Caco-2 (cell line): Measurements from ENCODE around the gene GPAM. TPM values are rescaled to one million over a fixed set of nuclear protein-coding genes. Genes with fewer than 3 reads are reported as not detected.
A peak's percentile ranks its signal among the peaks of the same experiment; 100 is the strongest.

Source experiments
- Bru-seq: library from RNA; stranded (reverse); fragments of 400-500 nt; gene quantifications from one replicate; lab custom pipeline; 2021; lab: Mats Ljungman, UMichigan
- BruChase-seq, 2 experiments: library from RNA; stranded (reverse); fragments of 400-500 nt; gene quantifications; one replicate each; lab custom pipeline; 2021; lab: Mats Ljungman, UMichigan
- BruUV-seq: library from RNA; stranded (reverse); fragments of 400-500 nt; replicated peaks from 2 replicates; lab custom pipeline; 2021; lab: Mats Ljungman, UMichigan
- CTCF ChIA-PET: fragments of 300-600 bp; sonication (Branson Sonifier 250); formaldehyde crosslinking; loops from one replicate; lab custom pipeline; 2022; ENCODE audit warnings: antibody characterized with exemption; lab: Charles Lee
- POLR2A ChIA-PET: fragments of 300-600 bp; sonication (Branson Sonifier 250); formaldehyde crosslinking; loops from one replicate; lab custom pipeline; 2022; ENCODE audit warnings: antibody characterized with exemption; lab: Charles Lee
- DNase-seq, 2 experiments: peaks; one replicate each; pipeline versions ENCODE4 v3.0.0 to v3.0.0-alpha.2; 2020 to 2022
- H3K27me3 ChIP-seq: replicated peaks from 2 replicates; pipeline ENCODE4 v1.6.0; 2011; ENCODE audit warnings: low read length; ENCODE audit not compliant: control insufficient read depth, insufficient read depth
- H3K36me3 ChIP-seq: 2 replicates; pipeline ENCODE4 v1.5.1; 2011; ENCODE audit warnings: low read length; ENCODE audit not compliant: control insufficient read depth, insufficient read depth
- H3K4me1 ChIP-seq: fragments of 250-450 bp; sonication (Bioruptor Pico); 2 replicates; pipeline ENCODE4 v1.5.1; 2020; ENCODE audit warnings: mild to moderate bottlenecking
- H3K4me3 ChIP-seq: 2 replicates; pipeline ENCODE4 v1.5.1; 2011; ENCODE audit warnings: low read depth, mild to moderate bottlenecking, control low read depth, low read length
- H3K9me3 ChIP-seq: fragments of 250-450 bp; sonication (Bioruptor Pico); 2 replicates; pipeline ENCODE4 v1.5.1; 2020; ENCODE audit warnings: mild to moderate bottlenecking, moderate library complexity
- H3K27ac Mint-ChIP-seq: one replicate; pipeline ENCODE4 v1.8.0; 2022; ENCODE audit warnings: mixed read lengths; ENCODE audit not compliant: unreplicated experiment
- H3K27me3 Mint-ChIP-seq: one replicate; pipeline ENCODE4 v1.8.0; 2022; ENCODE audit warnings: mixed read lengths; ENCODE audit not compliant: insufficient read depth, unreplicated experiment
- H3K36me3 Mint-ChIP-seq: one replicate; pipeline ENCODE4 v1.8.0; 2022; ENCODE audit warnings: mild to moderate bottlenecking, mixed read lengths; ENCODE audit not compliant: insufficient read depth, unreplicated experiment
- H3K4me1 Mint-ChIP-seq: one replicate; pipeline ENCODE4 v1.8.0; 2022; ENCODE audit warnings: low read depth, mixed read lengths; ENCODE audit not compliant: unreplicated experiment
- H3K4me3 Mint-ChIP-seq: one replicate; pipeline ENCODE4 v1.8.0; 2022; ENCODE audit warnings: mild to moderate bottlenecking, moderate library complexity, mixed read lengths; ENCODE audit not compliant: unreplicated experiment
- H3K9me3 Mint-ChIP-seq: one replicate; pipeline ENCODE4 v1.8.0; 2022; ENCODE audit warnings: mixed read lengths; ENCODE audit not compliant: unreplicated experiment
- CTCF ChIP-seq, 2 experiments: fragments of 200-600 bp in 1 of 2; IDR thresholded peaks; 1 replicate in 1 of 2; 2 replicates in 1 of 2; pipeline versions ENCODE4 v1.5.1 to v1.8.0; 2011 to 2022; ENCODE audit warnings: antibody characterized with exemption in 1 of 2, control low read depth in 1 of 2, inconsistent platforms in 1 of 2, low read depth in 1 of 2, low read length in 1 of 2, mild to moderate bottlenecking in 1 of 2, moderate library complexity in 1 of 2; ENCODE audit not compliant: insufficient read depth in 1 of 2, severe bottlenecking in 1 of 2, unreplicated experiment in 1 of 2
- intact Hi-C: fragments of 100-400 bp; cut with micrococcal nuclease; formaldehyde crosslinking; loops from one replicate; pipeline ENCODE4 v1.10.0; 2022; ENCODE audit not compliant: unreplicated experiment
- long read RNA-seq: library from polyadenylated mRNA; stranded (forward); transcript quantifications from one replicate; pipeline ENCODE4 v2.0.0, GENCODE V29; 2022
- total RNA-seq: library from RNA; stranded (reverse); gene quantifications from 2 replicates; pipeline ENCODE4 v1.2.3, GENCODE V29; 2022

Gene GPAM
- total RNA-seq (40.2 and 44.4 TPM in 2 replicates), Bru-seq, nascent RNA (percentile 93 among the genes with signal in this experiment), BruChase-seq, experiment 1, labeled RNA remaining after a 2-hour chase (percentile 92 among the genes with signal in this experiment), BruChase-seq, experiment 2, labeled RNA remaining after a 6-hour chase (percentile 93 among the genes with signal in this experiment)
- long read RNA-seq, full-length matches to known transcripts = 25 of 39 reads
- long read RNA-seq, partial matches to known transcripts = 5 of 39 reads
- long read RNA-seq, other reads (novel, unspliced or antisense) = 9 of 39 reads

- Histone ChIP-seq H3K27me3 (no peaks in the 10 kb centered on the region), H3K4me3 (peak within 1 kb of the TSS; percentile 93), H3K9me3 (peaks cover 20% of the 10 kb centered on the region), H3K4me1 (peaks cover 35% of the 10 kb centered on the region), H3K36me3 (no peaks in the 10 kb centered on the region)
- Mint-ChIP-seq H3K4me3 (peak within 1 kb of the TSS; percentile 85), H3K36me3 (peaks cover 18% of the 10 kb centered on the region), H3K4me1 (peaks cover 21% of the 10 kb centered on the region), H3K27me3 (no peaks in the 10 kb centered on the region), H3K27ac (peak within 1 kb of the TSS; percentile 92), H3K9me3 (peaks cover 24% of the 10 kb centered on the region)
- intact Hi-C loops = loop anchor here (1.0 kb wide), 2 partner anchors 78 to 125 kb away; no protein-coding TSS in a partner anchor
- BruUV-seq = no TSS peak
- DNase-seq = peak; percentile 95 to 99
- CTCF ChIA-PET = interaction anchor here (0.9 to 2.0 kb wide), 3 partner anchors 46 to 126 kb away, joined by 3 to 17 read pairs (median 4); no protein-coding TSS in a partner anchor
- no peak for TF ChIP-seq CTCF (IDR thresholded peaks at IDR 0.05; ENCODE audit: insufficient read depth in 1 of 2, low read depth in 1 of 2, low read length in 1 of 2, severe bottlenecking in 1 of 2, unreplicated experiment in 1 of 2)
- POLR2A ChIA-PET = interaction anchor here (1.9 kb wide), 1 partner anchor 124 kb away, joined by 7 read pairs; no protein-coding TSS in a partner anchor
These were observed at the start of gene GPAM for GRCh38 chr10:112183329-112184051. Gene GPAM (minus strand): TSS chr10:112183765. CDS start chr10:112181784, 1,981 bp downstream.

DNA sequence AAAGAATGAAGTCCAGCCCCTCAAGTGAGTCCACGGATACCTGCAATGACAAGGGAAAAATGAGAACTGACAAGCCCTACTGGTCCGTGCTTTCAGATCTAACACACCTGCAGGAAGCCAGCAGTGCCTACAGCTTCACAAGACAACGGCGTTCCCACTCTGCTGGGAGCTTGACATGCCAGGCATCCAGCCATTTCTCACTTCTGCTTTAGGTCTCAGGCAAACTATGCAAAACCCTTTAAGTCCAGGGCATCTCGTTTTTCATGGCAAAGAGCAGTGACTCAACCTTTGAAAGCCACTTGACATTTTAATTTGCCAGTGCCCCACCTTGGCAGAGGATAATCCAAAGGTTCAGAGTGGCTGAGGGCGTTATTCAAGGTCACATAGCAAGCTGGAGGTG, 49.1 kb upstream of the GPAM start:
- BruUV-seq = no TSS peak
- ChIA-PET POLR2A (no interaction called here), CTCF (no interaction called here)
- peaks cover 6% of the 10 kb centered on the region for H3K36me3 Mint-ChIP-seq
- peak overlapping the region; percentile 40 for H3K27ac Mint-ChIP-seq
- H3K9me3 Mint-ChIP-seq = peaks cover 7% of the 10 kb centered on the region
- H3K36me3 ChIP-seq = no peaks in the 10 kb centered on the region
- no peak overlapping the region for H3K4me3 ChIP-seq
- intact Hi-C loops = loop anchor here (5.0 kb wide), 1 partner anchor 75 kb away; no protein-coding TSS in a partner anchor
- peaks cover 10% of the 10 kb centered on the region for H3K4me1 ChIP-seq
- H3K27me3 ChIP-seq = no peaks in the 10 kb centered on the region
- H3K27me3 Mint-ChIP-seq = no peaks in the 10 kb centered on the region
- no peaks in the 10 kb centered on the region for H3K9me3 ChIP-seq
- no peak overlapping the region for H3K4me3 Mint-ChIP-seq
- TF ChIP-seq CTCF (IDR thresholded peaks at IDR 0.05; ENCODE audit: insufficient read depth in 1 of 2, low read depth in 1 of 2, low read length in 1 of 2, severe bottlenecking in 1 of 2, unreplicated experiment in 1 of 2) = no peak
- DNase-seq = no peak
- peaks cover 18% of the 10 kb centered on the region for H3K4me1 Mint-ChIP-seq
